GM19438 (cell line): ENCODE measurements around the gene XPR1.
"Not testable (repeated sequence)": the region's sequence is repeated elsewhere in the genome, so short reads cannot be mapped to it uniquely, and the experiment has no call there.

Experiments
- ATAC-seq: cut with Tn5 transposase; IDR thresholded peaks from one replicate; pipeline ENCODE4 v1.9.1; 2021; ENCODE audit warnings: low read depth; ENCODE audit not compliant: unreplicated experiment

XPR1 gene

GRCh38 chr1:180710746-180711145 is 78.9 kb downstream of the XPR1 start:
- not testable (repeated sequence) for ATAC-seq

- not testable (repeated sequence) for ATAC-seq
Measured at GRCh38 chr1:180711260-180711659, 79.4 kb downstream of the XPR1 start.

- no peak for ATAC-seq
Measured at GRCh38 chr1:180720753-180721152, 88.9 kb downstream of the XPR1 start.

GRCh38 chr1:180722586-180722985 is 90.8 kb downstream of the XPR1 start:
- no peak for ATAC-seq

GRCh38 chr1:180724055-180724454 is 92.2 kb downstream of the XPR1 start:
- ATAC-seq = no peak

GRCh38 chr1:180726024-180726423 is 94.2 kb downstream of the XPR1 start:
- not testable (repeated sequence) for ATAC-seq

- not testable (repeated sequence) for ATAC-seq
Measured at GRCh38 chr1:180727751-180728150, 95.9 kb downstream of the XPR1 start.

- no peak for ATAC-seq
Measured at GRCh38 chr1:180728472-180729106, 96.8 kb downstream of the XPR1 start.

- ATAC-seq = no peak
Measured at GRCh38 chr1:180731131-180731530, 99.3 kb downstream of the XPR1 start.

- no peak for ATAC-seq
Measured at GRCh38 chr1:180732866-180733265, 101.0 kb downstream of the XPR1 start.

- ATAC-seq = no peak
Measured at GRCh38 chr1:180734366-180734765, 102.5 kb downstream of the XPR1 start.

GRCh38 chr1:180742663-180743062 is 110.8 kb downstream of the XPR1 start:
- no peak for ATAC-seq

GRCh38 chr1:180743868-180744267 is 112.0 kb downstream of the XPR1 start:
- ATAC-seq = no peak

GRCh38 chr1:180745098-180745497 is 113.3 kb downstream of the XPR1 start:
- ATAC-seq = no peak

GRCh38 chr1:180751921-180752320 is 120.1 kb downstream of the XPR1 start:
- ATAC-seq = no peak

- ATAC-seq = no peak
Measured at GRCh38 chr1:180754453-180754852, 122.6 kb downstream of the XPR1 start.

- ATAC-seq = no peak
Measured at GRCh38 chr1:180757657-180758056, 125.8 kb downstream of the XPR1 start.

GRCh38 chr1:180762796-180763195 is 131.0 kb downstream of the XPR1 start:
- no peak for ATAC-seq

- ATAC-seq = no peak
Measured at GRCh38 chr1:180765151-180765550, 133.3 kb downstream of the XPR1 start.

GRCh38 chr1:180769889-180770288 is 138.1 kb downstream of the XPR1 start:
- ATAC-seq = no peak

- no peak for ATAC-seq
Measured at GRCh38 chr1:180773210-180773865, 141.5 kb downstream of the XPR1 start.

- ATAC-seq = no peak
Measured at GRCh38 chr1:180775801-180776200, 144.0 kb downstream of the XPR1 start.
